K562 (cell line): ENCODE results near the gene LOXL3. TPM values are rescaled to one million over a fixed set of nuclear protein-coding genes. Genes with fewer than 3 reads are reported as not detected.

ENCODE experiments used
- ATAC-seq: fragments of 200-7000 bp; cut with Tn5 transposase; 3 replicates; pipeline ENCODE4 v1.9.1; 2020; ENCODE audit warnings: moderate library complexity
- BruUV-seq: library from RNA; stranded (reverse); fragments of 400-500 nt; replicated peaks from 2 replicates; lab custom pipeline; 2021; lab: Mats Ljungman, UMichigan
- CTCF ChIA-PET: fragments of 300-600 bp; formaldehyde crosslinking; extraction: SDS; loops from one replicate; lab custom pipeline; 2021; ENCODE audit warnings: low intra/inter-chr PET ratio; lab: Yijun Ruan, JAX
- POLR2A ChIA-PET: fragments of 300-600, 350-650 bp; sonication (Branson Sonifier 250); formaldehyde crosslinking; extraction: SDS; loops from one replicate; lab custom pipeline; 2021; ENCODE audit warnings: antibody characterized with exemption, inconsistent platforms; lab: Yijun Ruan, JAX
- DNase-seq, 4 experiments: peaks; one replicate each; pipeline versions ENCODE4 v3.0.0 to v3.0.0-alpha.2; 2011 to 2018; ENCODE audit warnings: low spot score in 3 of 4, mixed read lengths in 3 of 4; ENCODE audit errors: extremely low read depth in 1 of 4
- FAIRE-seq: peaks from 2 replicates; lab custom pipeline; 2011; peaks lifted over from hg19 to GRCh38; lab: Jason Lieb, UNC
- H2AFZ ChIP-seq: 2 replicates; pipeline ENCODE4 v1.6.0; 2011; ENCODE audit warnings: low read depth, low read length, control low read depth, inconsistent platforms
- H3K27ac ChIP-seq: fragments of 200-600 bp; 3 replicates; pipeline ENCODE4 v1.8.0; 2011; ENCODE audit warnings: low read depth, mild to moderate bottlenecking, control low read depth, inconsistent platforms, low read length, moderate library complexity, mixed read lengths; ENCODE audit errors: extremely low read depth
- H3K27me3 ChIP-seq, 2 experiments: fragments of 300-600 bp in 1 of 2; 2 replicates in 1 of 2; 3 replicates in 1 of 2; pipeline versions ENCODE4 v1.6.0 to v1.8.0; 2011; ENCODE audit warnings: inconsistent platforms in 2 of 2, low read length in 2 of 2, mild to moderate bottlenecking in 1 of 2, mixed read lengths in 1 of 2, moderate library complexity in 1 of 2; ENCODE audit not compliant: control insufficient read depth in 2 of 2, insufficient read depth in 2 of 2
- H3K36me3 ChIP-seq: fragments of 300-600 bp; 3 replicates; pipeline ENCODE4 v1.8.0; 2011; ENCODE audit warnings: mild to moderate bottlenecking, low read length, inconsistent platforms; ENCODE audit not compliant: control insufficient read depth, insufficient read depth
- H3K4me1 ChIP-seq, 2 experiments: fragments of 200-600 bp in 1 of 2; replicated peaks in 1 of 2; 2 replicates in 1 of 2; 3 replicates in 1 of 2; pipeline versions ENCODE4 v1.5.1 to v1.8.0; 2011; ENCODE audit warnings: inconsistent platforms in 2 of 2, low read length in 2 of 2, mild to moderate bottlenecking in 1 of 2, mixed read lengths in 1 of 2, moderate library complexity in 1 of 2; ENCODE audit not compliant: control insufficient read depth in 2 of 2, insufficient read depth in 2 of 2
- H3K4me2 ChIP-seq: 2 replicates; pipeline ENCODE4 v1.6.1; 2011; ENCODE audit warnings: low read length, control low read depth, inconsistent platforms, mixed read lengths; ENCODE audit not compliant: insufficient read depth
- H3K4me3 ChIP-seq: fragments of 200-600 bp; sonication (generic), shearing (Covaris generic); 2 replicates; pipeline ENCODE4 v1.5.1; 2016; ENCODE audit warnings: control low read depth, inconsistent platforms
- H3K79me2 ChIP-seq: fragments of 200-600 bp; 3 replicates; pipeline ENCODE4 v1.8.0; 2011; ENCODE audit warnings: low read length, inconsistent platforms; ENCODE audit not compliant: control insufficient read depth, insufficient read depth
- H3K9ac ChIP-seq, 2 experiments: 2 replicates each; pipeline versions ENCODE4 v1.6.0 to v1.6.1; 2011; ENCODE audit warnings: low read depth in 2 of 2, low read length in 2 of 2, control low read depth in 1 of 2, inconsistent platforms in 1 of 2, mild to moderate bottlenecking in 1 of 2, mixed read lengths in 1 of 2; ENCODE audit not compliant: insufficient read depth in 1 of 2
- H3K9me1 ChIP-seq: one replicate; pipeline ENCODE4 v1.6.0; 2011; ENCODE audit warnings: inconsistent platforms, mild to moderate bottlenecking, low read length, moderate library complexity; ENCODE audit not compliant: control insufficient read depth, insufficient read depth
- H3K9me3 ChIP-seq: replicated peaks from 2 replicates; pipeline ENCODE4 v1.5.1; 2011; ENCODE audit warnings: low read depth, low read length, inconsistent platforms; ENCODE audit not compliant: control insufficient read depth, insufficient read depth
- H4K20me1 ChIP-seq: replicated peaks from 2 replicates; pipeline ENCODE4 v1.6.1; 2011; ENCODE audit warnings: low read length, inconsistent platforms, mixed read lengths; ENCODE audit not compliant: control insufficient read depth, insufficient read depth
- EGR1 ChIP-seq: fragments of 450-650 bp; conservative IDR thresholded peaks from 2 replicates; pipeline ENCODE4 v1.6.1; 2017; ENCODE audit warnings: mild to moderate bottlenecking
- FOXP4 ChIP-seq: sonication (generic); formaldehyde crosslinking; IDR thresholded peaks from 2 replicates; pipeline ENCODE4 v1.8.0; 2022; ENCODE audit warnings: mild to moderate bottlenecking, missing genetic modification reagents, borderline replicate concordance
- ZNF436 ChIP-seq: fragments of 250-450, 450-650 bp; sonication (Bioruptor Pico); formaldehyde crosslinking; IDR thresholded peaks from 2 replicates; pipeline ENCODE4 v1.7.0; 2020; ENCODE audit warnings: mild to moderate bottlenecking
- WGBS: fragments of 100-300 bp; shearing (Covaris generic); methylation state at CpG from one replicate; pipeline ENCODE4 v1.1.6; 2016; ENCODE audit warnings: low coverage, mixed read lengths; ENCODE audit not compliant: insufficient coverage; ENCODE audit errors: missing lambda C conversion rate; 5-methylcytosine and 5-hydroxymethylcytosine counted together
- in situ Hi-C: fragments of 300-500 bp; cut with MboI; formaldehyde crosslinking; loops from 4 replicates; pipeline ENCODE4 v1.15.0; 2018; ENCODE audit warnings: inconsistent platforms, mixed read lengths
- intact Hi-C: fragments of 100-400 bp; cut with micrococcal nuclease; formaldehyde crosslinking; loops from 2 replicates; pipeline ENCODE4 v1.14.2; 2022
- polyA plus RNA-seq, 8 experiments: library from polyadenylated mRNA; depleted of rRNA in 4 of 8; stranded (reverse) in 5 of 8; unstranded in 3 of 8; fragments of >200 nt; fragmentation: Nextera tagmentation in 2 of 8; fragmentation: Illumina TruSeq in 1 of 8; extraction: Ambion mirVana in 2 of 8; extraction: Trizol in 1 of 8; gene quantifications; 2 replicates each; pipeline versions ENCODE4 v1.2.1 to v1.2.3, GENCODE V29; 2011 to 2014; ENCODE audit warnings: inconsistent platforms in 1 of 8, missing spikeins in 1 of 8
- total RNA-seq, 7 experiments: library from RNA; depleted of rRNA in 6 of 7; stranded (reverse); fragments of >200 nt in 6 of 7; fragmentation: Illumina TruSeq in 2 of 7; extraction: Trizol in 2 of 7; gene quantifications; 2 replicates each; pipeline versions ENCODE4 v1.2.1 to v1.2.3, GENCODE V29; 2011 to 2021; ENCODE audit warnings: low replicate concordance in 1 of 7

Gene LOXL3
- total and polyA plus RNA-seq, 9 of the 15 experiments (the other 6 are each of a cell fraction or from before 2014, with no cell fraction given): 0.22 to 0.99 (median 0.31) TPM

GRCh38 chr2:74555610-74556103, 1.9 kb upstream of the LOXL3 start:
- Histone ChIP-seq H3K4me3 (peak overlapping the region; percentile 66), H4K20me1 (no peaks in the 10 kb centered on the region), H3K9ac (peak overlapping the region; percentile 83 to 99), H2AFZ (peak overlapping the region; percentile 90), H3K27me3 (peaks cover 0 to 8% of the 10 kb centered on the region in 2 experiments; a peak in 1 of 5 replicates), H3K79me2 (peaks cover 15% of the 10 kb centered on the region; the same call in 2 of the 3 replicates), H3K27ac (peak overlapping the region; percentile 92; the same call in 1 of the 3 replicates), H3K9me3 (no peaks in the 10 kb centered on the region), H3K4me1 (peaks cover 18 to 54% of the 10 kb centered on the region in 2 experiments), H3K36me3 (peaks cover 17% of the 10 kb centered on the region; the same call in 1 of the 3 replicates), H3K9me1 (no peaks in the 10 kb centered on the region), H3K4me2 (peak overlapping the region; percentile 95)
- no TSS peak for BruUV-seq
- 56% methylated on average over 16 of the region's 17 CpGs for WGBS
- ChIA-PET POLR2A (interaction anchor here (0.6 to 1.2 kb wide), 6 partner anchors 10 to 73 kb away, joined by 3 to 4 read pairs (median 3); no protein-coding TSS in a partner anchor), CTCF (no interaction called here)
- TF ChIP-seq FOXP4 (0 out of 2 replicates have a peak, but pooled peaks have one; percentile 3), EGR1 (0 out of 2 replicates have a peak, but pooled peaks have one; percentile 10), ZNF436 (no peak)
- ATAC-seq (no peak), FAIRE-seq (no peak), DNase-seq (no peak)
- in situ Hi-C loops (no loop called here), intact Hi-C loops (loop anchor here (2.0 kb wide), 1 partner anchor 25 kb away; no protein-coding TSS in a partner anchor)
